GM18508 (cell line): Measurements from ENCODE around the gene ABCC4.
"Not testable (repeated sequence)": the region's sequence is repeated elsewhere in the genome, so short reads cannot be mapped to it uniquely, and the experiment has no call there.

Source experiments
- ATAC-seq: cut with Tn5 transposase; IDR thresholded peaks from one replicate; pipeline ENCODE4 v1.9.1; 2021; ENCODE audit warnings: moderate number of reproducible peaks; ENCODE audit not compliant: insufficient read depth, unreplicated experiment

ABCC4 gene

DNA sequence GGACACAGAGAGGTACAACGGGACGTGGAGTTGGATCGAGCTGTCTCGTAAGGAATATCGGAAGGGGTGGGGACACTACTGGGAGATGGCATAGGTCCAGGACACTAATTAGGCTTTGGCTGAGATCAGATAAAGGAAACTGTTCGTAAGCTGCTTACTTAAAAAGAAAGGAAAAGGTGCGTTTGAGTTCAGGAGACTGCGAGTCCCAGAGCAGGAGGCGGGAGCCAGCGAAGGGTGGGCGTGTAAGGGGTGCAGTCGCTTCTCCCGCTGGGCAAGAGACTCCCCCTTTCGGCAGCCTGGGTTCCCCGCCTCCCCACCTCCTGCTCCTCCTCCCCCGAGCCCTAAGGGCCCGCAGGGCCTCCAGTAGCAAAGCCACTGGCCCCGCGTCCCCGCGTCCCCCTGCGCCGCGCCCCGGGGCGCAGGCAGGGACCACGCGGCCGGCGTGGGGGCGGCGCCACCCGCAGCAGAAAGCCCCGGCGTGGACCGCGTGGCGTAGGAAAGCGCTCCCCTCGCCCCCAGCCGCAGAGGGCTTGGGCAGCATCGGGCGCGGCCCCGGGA lies 547 bp downstream of the ABCC4 start:
- peak; percentile 18 for ATAC-seq

DNA sequence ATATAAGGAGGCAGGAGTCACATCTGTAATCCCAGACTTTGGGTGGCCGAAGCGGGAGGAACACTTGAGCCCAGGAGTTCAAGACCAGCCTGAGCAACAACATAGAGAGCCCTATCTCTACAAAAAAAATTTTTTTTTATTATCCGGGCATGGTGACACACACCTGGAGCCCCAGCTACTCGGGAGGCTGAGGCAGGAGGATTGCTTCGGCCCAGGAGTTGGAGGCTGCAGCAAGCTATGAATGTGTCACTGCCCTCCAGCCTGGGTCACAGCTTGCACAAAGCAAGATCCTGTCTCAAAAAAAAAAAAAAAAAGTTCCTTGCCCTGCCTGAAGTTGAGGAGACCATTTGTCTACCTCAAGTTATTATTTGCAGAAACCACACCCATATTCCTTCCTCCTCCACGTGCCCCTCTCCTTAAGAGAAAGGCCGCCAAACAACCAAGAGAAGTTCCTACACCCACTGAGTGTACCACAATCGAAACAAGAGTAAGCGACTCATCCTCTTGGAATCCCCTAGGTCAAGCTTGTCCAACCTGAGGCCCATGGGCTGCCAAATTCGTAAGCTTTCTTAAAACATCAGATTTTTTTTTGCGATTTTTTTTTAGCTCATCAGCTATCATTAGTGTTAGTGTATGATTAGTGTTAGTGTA lies 2.2 kb downstream of the ABCC4 start:
- ATAC-seq, result no peak

DNA sequence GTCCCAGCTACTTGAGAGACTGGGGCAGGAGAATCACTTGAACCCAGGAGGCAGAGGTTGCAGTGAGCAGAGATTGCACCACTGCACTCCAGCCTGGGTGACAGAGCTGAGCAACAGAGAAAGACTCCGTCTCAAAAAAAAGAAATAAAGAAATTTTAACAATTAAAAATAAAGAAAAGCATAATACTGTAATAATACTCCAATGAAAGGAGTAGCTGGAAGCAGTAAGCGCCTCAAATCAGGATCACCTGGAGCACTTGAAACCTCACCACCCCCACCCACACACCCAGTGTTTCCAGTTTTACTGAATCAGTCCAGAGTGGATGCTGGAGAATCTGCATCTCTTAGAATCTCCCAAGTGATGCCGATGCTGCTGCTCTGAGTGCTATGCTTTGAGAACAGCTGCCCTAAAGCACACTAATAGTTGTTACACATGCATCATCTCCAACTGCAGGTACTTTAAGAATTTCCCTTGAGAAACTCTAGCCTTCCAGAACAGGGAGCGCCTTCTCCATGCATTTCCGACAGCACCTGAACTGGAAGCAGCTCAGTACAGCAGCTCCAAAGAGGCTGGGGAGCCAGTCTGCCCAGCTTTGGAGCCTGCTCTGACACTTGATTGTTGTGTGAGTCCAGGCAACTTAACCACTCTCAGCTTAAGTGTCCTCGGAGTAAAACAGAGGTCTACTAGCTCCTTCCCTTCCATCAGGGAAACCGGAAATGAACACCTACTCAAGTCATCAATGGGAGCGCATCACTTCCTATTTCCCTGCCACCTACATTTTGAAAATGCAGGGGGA lies 2.9 kb downstream of the ABCC4 start:
- ATAC-seq, result no peak

DNA sequence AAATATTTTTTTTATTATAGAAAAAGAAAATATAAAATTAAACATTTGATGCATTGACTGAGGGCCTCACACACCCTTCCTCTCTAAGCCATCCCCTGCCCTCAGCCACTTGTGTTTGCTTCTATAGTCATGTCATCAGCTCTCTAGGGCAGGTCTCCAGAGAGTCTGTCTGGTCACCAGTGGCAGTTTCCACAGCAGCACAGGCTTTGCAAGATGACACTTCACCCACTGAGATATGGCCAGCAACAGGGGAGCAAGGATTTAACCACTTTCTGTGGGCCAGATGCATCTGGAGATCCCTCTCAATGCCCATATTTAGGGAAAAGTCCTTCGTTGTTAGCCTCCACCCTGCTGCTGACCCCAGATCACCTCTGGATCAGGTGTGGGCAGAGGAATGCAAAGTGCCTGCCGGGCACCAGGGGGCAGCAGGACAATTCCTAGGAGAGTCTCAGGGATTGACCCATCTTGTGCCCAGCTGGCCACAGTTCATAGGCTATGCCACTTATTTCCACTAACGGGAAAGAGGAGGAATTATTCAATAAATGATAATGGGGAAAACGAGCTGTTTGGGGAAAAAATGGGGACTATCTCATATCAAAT lies 4.8 kb downstream of the ABCC4 start:
- no peak for ATAC-seq

DNA sequence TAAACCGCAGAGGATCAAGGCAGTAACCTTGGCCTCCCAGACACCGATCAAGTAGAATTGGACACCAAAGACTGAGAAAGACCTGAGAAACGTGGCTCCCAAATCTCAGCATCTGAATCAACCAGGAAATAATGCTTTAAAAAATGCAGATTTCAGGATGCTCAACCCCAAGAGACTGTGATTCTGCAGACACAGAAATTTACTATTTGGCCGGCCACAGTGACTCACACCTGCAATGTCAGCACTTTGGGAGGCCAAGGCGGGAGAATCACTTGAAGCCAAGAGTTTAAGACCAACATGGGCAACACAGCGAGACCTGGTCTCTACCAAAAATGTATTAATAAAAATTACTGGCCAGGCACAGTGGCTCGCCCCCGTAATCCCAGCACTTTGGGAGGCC lies 6.2 kb downstream of the ABCC4 start:
- ATAC-seq, result no peak

DNA sequence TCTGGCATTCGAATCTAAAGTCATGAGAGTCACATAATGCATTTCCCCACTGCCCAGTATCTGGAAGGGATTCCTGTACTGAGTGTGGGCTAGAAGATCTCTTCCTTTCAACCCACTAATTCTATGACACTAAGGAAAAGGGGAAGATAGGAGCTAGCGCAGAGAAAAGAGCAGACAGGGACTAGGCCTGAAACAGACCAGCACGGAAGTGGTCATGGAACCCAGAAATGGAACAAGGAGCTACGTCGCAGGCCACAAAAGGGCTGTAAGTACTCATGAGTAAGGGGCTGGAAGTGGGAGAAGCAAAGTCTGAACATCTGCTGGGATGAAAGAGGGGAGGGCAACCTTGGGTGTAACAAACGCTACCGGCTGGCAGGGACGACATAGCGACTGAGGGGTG lies 8.6 kb downstream of the ABCC4 start:
- ATAC-seq, result no peak

DNA sequence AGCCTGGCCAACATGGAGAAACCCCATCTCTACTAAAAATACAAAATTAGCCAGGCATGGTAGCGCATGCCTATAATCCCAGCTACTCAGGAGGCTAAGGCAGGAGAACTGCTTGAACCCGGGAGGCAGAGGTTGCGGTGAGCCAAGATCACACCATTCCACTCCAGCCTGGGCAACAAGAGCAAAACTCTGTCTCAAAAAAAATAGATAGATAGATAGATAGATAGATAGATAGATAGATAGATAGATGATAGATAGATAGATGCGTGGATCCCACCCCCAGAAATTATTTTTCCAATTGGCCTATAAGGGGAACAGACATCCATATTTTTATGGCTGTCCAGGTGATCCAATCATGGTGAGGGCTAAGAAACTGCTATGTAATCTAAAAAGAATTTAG lies 11.3 kb downstream of the ABCC4 start:
- ATAC-seq, result not testable (repeated sequence)

DNA sequence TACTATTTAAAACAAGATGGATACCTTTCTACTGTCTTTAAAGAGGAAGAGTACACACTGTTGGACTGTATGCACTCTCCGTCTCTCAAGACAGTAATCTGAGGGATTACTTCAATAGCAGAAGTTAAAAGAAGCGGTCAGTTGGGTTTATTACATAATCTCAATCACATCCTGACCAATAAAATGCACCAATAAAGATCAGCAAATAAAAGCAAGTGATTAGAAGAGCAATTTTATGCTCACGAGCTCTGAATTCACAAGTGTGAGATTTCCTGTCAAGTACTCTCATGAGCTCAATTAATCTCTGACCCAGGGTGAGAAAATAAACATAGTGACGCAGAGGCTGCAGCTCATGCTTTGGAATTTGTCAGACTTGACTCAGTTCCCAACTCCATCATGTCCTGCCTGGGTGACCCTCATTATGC lies 12.2 kb downstream of the ABCC4 start:
- ATAC-seq, result no peak

DNA sequence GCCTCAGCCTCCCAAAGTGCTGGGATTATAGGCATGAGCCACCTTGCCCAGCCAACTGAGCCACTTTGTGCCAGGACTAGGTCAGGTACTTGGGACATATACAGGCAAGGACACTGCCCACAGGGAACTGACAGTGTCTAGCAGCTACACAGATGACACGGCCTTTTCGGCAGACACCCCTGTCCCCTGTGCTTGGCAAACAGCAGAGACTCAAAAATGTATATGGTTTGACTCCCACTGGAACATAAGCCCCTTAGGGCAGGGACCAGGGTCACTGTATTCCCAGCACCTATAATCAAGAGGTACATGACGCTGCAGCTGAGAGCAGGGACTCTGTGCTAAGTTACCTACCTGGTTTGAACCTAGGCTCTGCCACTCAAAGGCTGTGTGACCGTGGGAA lies 16.8 kb downstream of the ABCC4 start:
- ATAC-seq, result no peak

DNA sequence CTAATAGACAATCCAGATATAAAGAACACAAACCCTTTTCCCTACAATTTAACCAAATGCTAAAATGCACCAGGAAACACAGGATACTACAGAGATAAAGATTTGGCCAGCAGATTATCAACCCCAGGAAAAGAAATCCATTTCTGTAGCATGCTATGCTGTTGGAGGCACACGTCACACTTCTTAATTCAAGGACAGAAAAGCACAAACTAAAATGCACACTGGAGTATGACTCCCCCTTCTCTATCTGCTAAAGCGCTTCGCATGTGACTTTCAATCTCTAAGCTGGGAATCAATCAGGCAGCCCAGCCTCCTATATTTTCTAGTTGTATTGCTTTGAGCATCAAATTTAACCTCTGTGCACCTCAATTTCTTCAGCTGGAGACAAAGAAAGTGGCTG lies 22.2 kb downstream of the ABCC4 start:
- no peak for ATAC-seq

DNA sequence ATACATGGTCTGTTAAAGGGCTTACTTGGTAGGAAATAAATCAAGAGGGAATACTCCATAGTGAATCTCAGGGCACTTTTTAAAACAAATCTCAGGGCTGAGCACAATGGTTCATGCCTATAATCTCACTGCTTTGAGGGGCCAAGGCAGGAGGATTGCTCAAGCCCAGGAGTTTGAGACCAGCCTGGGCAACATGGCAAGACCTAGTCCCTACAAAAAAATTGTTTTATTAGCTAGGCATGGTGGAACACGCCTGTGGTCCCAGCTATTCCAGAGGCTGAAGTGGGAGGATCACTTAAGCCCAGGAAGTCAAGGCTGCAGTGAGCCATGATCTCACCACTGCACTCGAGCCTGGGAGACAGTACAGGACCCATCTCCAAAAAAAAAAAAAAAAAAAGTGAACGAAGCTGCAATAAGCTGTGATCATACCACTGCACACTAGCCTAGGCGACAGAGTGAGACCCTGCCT lies 25.2 kb downstream of the ABCC4 start:
- ATAC-seq, result no peak

DNA sequence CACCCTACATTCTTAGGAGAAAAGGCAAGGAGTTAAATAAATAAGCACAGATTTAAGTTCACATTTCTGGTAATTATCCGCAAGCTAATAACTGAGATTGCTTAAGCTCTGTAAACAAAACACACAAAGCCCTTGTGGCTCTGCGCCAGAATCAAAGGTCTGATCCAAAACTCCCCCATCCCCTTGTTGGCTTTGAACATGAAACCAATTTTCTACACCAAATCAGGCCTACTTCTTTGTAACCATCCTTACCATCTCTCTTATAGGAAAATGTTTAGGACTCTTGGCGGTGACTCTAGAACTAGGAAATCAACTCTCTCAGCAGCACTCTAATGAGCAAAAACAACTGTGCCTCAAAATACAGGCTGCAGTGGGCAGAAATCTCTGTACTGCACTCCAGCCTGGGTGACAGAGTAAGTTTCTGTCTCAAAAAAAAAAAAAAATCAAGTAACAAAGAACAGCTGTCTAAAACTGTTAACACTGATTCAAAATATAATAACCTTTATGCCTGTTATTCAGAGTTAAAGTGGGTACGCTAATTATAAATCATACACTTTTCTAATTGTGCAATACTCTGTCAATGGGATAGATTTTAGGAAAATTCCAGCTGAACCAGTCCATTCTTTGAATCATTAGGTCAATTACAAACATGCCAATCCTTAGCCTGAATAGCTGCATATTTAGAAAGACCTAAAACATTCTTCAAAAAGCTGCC lies 25.8 kb downstream of the ABCC4 start:
- ATAC-seq, result no peak

DNA sequence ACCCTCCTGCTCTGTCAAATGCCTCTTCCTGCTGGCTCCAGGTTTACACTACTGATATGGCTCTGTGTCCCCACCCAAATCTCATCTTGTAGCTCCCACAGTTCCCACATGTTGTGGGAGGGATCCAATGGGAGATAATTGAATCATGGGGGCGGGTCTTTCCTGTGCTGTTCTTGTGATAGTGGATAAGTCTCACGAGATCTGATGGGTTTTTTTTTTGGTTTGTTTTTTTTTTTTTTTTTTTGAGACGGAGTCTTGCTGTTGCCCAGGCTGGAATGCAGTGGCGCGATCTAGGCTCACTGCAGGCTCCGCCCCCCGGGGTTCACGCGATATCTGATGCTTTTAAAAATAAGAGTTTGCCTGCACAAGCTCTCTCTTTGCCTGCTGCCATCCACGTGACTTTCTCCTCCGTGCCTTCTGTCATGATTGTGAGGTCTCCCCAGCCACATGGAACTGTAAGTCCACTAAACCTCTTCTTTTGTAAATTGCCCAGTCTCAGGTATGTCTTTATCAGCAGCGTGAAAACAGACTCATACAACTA lies 27.6 kb downstream of the ABCC4 start:
- not testable (repeated sequence) for ATAC-seq

DNA sequence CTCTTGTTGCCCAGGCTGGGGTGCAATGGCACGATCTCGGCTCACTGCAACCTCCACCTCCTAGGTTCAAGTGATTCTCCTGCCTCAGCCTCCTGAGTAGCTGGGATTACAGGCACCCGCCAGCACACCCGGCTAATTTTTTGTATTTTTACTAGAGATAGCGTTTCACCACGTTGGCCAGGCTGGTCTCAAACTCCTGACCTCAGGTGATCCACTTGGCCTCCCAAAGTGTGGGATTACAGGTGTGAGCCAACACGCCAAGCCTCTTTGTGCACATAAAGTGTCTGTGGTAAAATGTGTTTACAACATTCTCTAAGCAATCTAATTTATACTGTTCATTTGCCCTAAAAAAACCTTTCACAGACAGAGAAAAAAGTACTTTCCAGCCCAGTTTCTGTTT lies 29.2 kb downstream of the ABCC4 start:
- ATAC-seq, result not testable (repeated sequence)

DNA sequence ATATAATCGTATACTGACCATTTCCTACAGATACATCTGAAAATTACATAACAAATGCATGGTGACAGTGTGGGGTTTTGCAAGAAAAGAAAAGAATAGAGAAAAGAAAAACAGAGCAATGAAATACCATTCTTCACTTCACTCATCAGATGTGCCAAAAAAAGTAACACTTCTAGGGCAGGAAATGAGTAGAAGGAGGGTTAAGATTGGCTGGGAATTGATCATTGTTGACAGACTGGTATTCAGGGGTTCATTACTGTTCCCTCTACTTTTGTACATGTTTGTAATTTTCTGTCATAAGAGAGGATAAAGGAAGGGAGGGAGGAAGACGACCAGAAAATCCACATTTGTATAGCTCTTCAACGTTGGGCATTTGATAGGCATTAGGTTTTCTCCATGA lies 31.5 kb downstream of the ABCC4 start:
- ATAC-seq, result no peak

DNA sequence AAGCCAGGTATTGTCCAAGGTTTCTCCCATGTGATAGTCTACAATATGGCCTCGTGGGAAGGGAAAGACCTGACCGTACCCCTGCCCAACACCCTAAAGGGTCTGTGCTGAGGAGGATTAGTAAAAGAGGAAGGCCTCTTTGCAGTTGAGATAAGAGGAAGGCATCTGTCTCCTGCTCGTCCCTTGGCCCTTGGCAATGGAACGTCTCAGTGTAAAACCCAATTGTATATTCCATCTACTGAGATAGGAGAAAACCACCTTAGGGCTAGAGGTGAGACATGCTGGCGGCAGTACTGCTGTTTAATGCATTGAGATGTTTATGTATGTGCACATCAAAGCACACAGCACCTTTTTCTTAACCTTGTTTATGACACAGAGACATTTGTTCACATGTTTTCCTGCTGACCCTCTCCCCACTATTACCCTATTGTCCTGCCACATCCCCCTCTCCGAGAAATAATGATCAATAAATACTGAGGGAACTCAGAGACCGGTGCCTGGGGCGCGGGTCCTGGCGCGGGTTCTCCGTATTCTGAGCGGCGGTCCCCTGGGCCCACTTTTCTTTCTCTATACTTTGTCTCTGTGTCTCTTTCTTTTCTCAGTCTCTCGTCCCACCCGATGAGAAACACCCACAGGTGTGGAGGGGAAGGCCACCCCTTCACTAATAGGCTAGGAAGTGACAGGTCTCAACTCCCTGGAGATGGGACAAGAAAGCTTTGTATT lies 32.7 kb downstream of the ABCC4 start:
- ATAC-seq, result not testable (repeated sequence)

DNA sequence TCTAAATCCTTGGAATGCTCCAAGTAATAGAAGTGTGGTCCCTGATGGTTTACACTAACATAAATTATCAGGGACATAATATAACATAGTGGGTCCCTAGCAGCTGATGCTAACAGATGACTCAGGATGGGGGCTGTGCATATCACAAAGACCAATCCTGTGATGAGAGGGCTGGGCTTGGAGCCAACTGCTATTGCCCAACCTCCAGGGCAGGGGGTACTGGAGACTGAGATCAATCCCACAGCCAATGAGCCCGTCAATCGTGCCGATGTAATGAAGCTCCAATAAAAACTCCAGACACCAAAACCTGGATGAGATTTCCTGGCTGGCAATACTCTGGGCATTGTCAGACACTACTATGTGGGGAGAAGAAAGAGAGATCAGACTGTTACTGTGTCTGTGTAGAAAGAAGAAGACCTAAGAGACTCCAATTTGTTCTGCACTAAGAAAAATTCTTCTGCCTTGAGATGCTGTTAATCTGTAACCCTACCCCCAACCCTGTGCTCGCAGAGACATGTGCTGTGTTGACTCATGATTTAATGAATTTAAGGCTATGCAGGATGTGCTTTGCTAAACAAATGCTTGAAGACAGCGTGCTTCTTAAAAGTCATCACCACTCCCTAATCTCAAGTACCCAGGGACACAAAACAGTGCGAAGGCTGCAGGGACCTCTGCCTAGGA lies 33.4 kb downstream of the ABCC4 start:
- ATAC-seq, result no peak

DNA sequence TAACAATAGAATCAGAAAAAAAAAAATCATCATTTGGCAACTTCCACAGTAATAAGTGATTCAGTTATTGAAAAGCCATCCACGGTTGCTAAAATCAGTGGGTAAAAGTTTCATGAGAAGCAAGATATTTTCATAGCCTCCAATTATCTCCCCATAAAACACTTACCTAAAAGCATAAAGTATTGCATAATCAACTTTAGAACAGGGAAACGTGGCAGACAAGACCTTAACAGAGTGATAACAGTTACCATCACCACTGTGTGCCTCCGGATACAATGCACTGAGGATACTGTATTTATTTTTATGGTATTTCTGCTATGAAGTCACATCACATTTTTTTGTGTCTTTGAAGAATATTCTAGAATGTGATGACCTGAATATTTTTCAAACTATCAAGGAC lies 37.0 kb downstream of the ABCC4 start:
- ATAC-seq, result no peak

DNA sequence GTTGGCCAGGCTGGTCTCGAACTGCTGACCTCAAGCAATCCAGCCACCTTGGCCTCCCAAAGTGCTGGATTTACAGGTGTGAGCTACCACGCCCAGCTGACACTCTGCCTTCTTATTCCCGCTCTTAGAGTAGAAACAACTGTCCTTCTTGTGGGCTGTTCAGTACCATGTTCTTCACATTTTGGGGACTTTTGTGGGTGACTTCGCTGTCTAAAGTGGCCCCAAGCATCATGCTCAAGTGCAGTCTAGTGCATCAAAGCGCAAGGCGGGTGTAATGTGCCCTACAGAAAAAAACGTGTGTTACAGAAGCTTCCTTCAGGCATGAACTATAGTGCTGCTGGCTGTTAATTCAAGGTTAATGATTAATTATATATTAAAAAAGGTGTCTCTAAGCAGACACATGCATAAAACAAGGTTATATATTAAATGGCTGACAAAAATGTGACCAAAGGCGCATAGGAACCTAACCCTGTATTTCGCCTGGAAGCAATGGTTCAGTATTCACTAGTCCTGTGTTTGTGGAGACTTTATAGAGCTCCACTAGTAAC lies 38.3 kb downstream of the ABCC4 start:
- ATAC-seq, result no peak
